Stimulated activated naive CD8-positive, alpha-beta T cell treated with anti-CD3 and anti-CD28 coated beads, Interleukin-15, Interleukin-2, amounts not matched to agents 100 U/mL and 50 U/mL, for 24 hours (primary cell): Measurements from ENCODE around the gene IL24.
A peak's percentile ranks its signal among the peaks of the same experiment; 100 is the strongest.

Experiments used
- ATAC-seq: fragments of 150-1000 bp; cut with Tn5 transposase; one replicate; pipeline ENCODE4 v1.10.0; 2021
- DNase-seq: peaks from one replicate; pipeline ENCODE4 v3.0.0; 2021

IL24 gene

DNA sequence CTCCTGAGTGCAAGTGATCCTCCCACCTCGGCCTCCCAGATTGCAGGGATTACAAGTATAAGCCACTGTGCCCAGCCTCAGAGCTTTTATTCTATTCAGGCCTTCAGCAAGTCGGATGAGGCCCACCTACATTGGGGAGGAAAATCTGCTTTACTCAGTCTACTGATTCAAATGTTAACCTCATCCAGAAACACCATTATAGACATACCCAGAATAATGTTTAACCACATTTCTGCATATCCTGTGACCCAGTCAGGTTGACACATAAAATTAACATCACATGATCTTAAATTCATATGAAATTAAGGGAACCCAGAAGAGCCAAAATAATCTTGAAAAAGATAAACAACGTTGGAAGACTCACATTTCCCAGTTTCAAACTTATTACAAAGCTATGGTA, 16.9 kb upstream of the IL24 start:
- DNase-seq (no peak), ATAC-seq (peak; percentile 49)

- ATAC-seq (no peak), DNase-seq (no peak)
Measured at GRCh38 chr1:206882555-206882954, 14.7 kb upstream of the IL24 start.

DNA sequence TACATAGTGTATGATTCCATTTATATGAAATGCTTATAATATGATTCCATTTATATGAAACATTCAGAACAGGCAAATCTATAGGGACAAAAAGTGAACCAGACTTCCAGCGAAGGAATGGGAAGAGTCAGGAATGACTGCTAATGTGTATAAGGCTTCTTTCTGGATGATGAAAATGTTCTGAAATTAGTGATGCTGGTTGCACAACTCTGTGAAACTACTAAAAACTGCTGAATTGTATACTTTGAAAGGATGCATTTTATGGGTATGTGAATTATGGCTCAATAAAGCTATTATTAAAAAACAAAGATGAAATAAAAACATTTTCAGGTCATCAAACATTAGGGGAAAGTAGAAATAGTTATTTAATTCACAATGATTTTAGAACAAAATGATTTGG, 14.1 kb upstream of the IL24 start:
- DNase-seq (no peak), ATAC-seq (no peak)

DNA sequence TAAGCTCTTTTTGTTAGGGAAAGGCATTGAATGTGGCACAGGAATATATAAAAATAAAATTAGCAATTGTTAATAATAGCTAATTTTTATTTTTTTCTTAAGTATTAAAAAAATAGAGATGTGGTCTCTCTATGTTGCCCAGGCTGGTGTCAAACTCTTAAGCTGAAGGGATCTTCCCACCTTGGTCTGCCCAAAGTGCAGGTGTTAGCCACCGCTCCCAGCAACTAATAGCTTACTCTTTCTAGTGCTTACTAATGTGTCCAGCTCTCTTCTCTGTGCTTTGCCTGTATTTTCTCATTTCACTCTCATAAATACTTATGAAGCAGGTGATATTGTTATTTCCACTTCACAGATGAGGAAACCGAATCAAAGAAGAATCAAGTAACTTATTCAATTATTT, 13.4 kb upstream of the IL24 start:
- ATAC-seq = no peak
- no peak for DNase-seq

DNA sequence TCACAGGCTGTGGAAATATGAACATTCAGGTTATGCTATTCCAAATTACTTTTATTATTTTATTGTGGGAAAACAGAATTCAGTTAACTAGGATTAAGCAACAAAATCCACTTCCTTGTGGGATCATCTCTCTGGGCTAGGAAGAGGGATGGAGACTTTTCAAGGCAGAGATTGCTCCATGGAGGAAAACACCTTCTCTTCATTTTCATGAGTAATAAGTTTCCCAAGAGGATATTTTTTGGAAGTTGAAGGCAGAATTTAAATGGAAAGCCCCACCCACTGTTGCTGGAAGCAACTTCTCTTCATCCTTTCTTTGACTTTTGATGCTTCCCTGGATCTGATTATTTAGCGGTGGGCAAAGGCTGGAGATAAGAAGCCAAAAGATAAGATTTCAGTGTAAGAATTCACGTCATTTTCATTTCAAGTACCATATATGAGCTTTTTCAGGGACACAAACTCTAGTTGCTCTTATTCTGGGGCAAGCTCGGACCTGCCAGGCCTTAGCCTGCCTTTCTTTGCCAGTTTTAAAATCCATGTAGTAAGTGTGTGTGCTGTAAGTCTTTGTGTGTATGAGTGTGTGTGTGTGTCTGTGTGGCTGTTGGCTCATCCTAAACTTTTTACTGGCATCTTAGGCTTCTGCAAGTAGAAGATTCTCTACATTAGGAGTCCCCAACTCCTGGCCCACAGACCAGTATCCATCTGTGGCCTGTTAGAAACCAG, 11.7 kb upstream of the IL24 start:
- no peak for DNase-seq

DNA sequence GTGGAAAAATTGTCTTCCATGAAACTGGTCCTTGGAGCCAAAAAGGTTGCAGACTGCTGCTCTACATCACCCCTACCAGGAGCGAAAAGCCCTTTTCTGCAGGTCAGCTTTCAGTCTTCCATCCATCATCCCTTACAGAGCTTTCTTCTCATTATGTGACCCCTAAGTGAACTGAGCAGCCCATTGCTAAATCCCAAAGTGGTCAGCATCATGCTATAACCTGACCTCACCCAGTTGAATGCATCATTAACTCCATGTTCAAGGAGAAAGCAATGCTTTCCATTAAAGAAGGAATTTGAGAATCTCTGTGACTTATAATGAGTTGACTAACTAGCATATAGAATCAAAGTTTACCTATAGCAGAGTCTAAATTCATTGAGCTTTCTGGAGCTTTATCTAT, 10.4 kb upstream of the IL24 start:
- no peak for ATAC-seq
- no peak for DNase-seq

More for the DNA sequence above, 11.7 kb upstream of the IL24 start:
- ATAC-seq = no peak

DNA sequence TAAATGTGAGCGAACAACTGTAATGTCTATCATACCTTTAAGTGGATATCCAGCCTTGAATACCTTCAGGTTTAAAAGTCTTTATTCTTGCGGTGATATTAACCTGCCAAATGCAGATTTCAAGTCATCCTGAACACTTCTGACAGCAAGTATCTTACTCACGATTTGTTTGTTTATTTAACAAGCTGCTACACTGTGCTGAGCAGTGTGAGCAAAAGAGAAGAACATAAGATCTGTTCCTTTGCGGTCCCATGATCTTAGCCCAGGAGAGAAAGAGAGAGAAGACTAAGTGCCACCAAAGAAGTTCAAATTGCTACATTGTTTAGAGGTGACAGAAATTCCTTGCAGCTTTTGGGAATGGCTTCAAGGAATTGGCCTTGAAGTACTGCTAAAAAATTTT, 9.5 kb upstream of the IL24 start:
- ATAC-seq (no peak), DNase-seq (no peak)

DNA sequence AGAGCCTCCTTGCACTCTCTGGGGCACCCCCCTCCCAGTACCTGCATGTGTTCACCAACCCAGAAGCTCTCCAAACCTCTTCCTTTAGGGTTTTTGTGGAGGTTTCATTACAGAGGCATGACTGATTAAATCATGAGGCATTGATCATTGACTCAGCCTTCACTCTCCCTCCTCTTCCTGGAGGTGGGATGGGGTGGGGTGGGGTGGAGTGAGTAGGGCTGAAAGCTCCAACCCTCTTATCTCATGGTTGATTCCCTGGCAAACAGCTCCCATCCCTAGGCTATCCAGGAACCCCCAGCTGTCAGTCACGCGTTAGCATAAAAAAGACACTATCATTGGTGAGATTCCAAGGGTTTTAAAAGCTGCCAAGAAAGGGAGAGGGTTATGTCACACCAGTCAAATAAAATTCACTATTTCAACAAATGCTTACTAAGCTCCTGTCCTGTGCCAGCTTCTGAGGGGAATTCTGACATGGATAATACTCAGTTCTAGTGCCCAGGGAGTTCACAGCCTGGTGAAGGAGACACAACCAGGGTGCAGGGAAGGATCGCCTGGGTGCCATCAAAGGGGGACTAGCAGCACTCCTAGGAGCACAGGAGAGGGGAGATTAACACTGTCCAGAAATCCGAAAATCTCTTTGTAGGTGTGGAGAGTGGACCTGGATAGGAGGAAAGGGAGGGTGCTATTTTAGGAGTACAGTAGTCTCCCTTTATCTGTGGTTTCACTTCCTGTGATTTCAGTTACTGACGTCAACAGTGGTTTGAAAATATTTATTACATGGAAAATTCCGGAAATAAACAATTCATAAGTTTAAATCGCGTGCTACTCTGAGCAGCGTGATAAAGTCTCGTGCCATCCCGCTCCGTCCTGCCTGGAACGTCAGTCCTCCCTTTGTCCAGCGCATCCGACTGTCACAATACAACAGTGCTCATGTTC, 6.8 kb upstream of the IL24 start:
- DNase-seq (no peak), ATAC-seq (peak; percentile 77)

- ATAC-seq (no peak), DNase-seq (no peak)
Measured at GRCh38 chr1:206891412-206891811, 5.8 kb upstream of the IL24 start.

DNA sequence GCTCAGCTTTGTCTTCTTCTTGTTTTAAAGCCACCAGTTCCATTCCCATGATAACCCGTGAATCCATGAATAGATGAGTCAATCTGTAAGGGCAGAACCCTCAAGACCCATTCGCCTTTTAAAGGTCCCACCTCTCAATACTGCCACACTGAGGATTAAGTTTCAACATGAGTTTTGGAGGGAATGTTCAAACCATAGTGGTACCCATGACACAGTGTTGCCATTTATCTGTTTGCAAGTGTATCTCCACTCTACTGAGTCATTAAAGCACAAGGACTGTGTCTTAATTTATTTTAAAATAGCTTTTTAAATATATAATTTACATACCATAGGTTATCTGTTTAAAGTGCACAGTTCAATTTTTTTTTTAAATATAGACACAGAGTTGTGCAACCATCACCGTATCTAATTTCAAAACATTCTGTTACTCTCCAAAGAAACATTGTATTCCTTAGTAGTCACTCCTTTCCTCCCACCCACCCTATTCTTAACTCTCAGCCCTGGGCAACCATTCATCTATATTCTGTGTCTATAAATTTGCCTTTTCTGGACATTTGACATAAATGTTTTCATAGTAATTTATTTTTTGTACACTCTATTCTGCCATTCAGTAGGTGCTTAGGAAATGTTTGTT, 4.8 kb upstream of the IL24 start:
- DNase-seq (no peak), ATAC-seq (peak; percentile 47)

GRCh38 chr1:206893380-206893779, 3.9 kb upstream of the IL24 start:
- DNase-seq (no peak), ATAC-seq (no peak)

DNA sequence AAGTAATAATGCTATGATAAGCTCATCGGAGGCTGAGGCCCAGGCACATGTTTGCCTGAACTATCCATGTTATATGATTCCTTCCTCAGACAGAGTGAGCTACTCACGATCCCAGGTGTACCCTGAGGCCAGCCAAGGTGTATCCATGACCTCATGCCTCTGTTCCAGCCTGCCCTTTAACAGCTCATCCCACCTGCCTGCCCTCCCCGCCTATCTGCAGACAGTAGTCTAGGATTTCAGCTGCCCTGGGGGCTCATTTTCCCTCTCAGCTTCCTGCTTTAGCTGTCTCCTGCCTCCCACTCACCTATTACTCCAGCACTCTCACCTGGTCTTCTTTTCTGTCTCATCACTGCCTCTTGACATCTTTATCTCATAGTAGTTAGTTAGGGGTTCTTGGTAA, 1.9 kb upstream of the IL24 start:
- DNase-seq = no peak

DNA sequence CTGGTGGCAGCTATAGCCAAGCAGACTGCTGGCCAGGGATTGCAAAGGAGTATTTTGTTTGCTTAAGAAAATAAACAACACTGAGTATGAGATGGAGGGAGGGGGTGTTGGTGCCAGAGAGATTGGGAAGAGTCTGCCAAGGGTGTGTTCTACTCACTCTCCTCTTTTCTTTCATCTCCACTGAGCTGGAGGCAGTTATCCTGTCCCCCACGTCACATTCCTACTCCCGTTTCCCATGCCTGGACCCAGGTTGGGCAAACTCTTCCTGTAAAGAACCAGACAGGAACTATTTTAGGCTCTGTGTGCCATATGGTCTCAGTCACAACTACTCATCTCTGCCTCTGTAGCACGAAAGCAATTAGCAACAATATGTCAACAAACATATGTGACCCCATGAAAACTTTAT, 1.4 kb upstream of the IL24 start:
- no peak for ATAC-seq

More for the DNA sequence above, 1.9 kb upstream of the IL24 start:
- ATAC-seq = no peak

DNA sequence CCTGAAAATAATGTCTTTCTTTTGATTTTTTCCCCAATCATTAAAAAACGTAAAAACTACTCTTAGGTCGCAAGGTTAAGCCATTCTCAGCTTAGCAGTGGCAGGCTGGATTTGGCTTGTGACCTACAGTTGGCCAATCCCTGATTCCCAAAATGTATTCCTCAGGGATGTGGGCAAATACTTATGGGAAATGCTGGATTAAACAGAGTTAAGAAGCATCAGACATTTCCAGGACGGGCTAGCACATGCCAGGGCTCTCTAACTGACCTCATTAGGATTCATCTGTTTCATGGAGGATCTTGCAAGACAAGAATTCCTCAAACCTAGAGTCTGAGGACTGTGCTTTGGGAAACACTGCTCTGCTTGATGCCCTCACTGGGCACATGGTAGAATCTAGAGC, 982 bp upstream of the IL24 start:
- ATAC-seq = no peak
- DNase-seq = no peak

More for the DNA sequence above, 1.4 kb upstream of the IL24 start:
- DNase-seq = no peak

- ATAC-seq (peak; percentile 7), DNase-seq (no peak)
Measured at GRCh38 chr1:206898089-206898914, 1.1 kb downstream of the IL24 start.

DNA sequence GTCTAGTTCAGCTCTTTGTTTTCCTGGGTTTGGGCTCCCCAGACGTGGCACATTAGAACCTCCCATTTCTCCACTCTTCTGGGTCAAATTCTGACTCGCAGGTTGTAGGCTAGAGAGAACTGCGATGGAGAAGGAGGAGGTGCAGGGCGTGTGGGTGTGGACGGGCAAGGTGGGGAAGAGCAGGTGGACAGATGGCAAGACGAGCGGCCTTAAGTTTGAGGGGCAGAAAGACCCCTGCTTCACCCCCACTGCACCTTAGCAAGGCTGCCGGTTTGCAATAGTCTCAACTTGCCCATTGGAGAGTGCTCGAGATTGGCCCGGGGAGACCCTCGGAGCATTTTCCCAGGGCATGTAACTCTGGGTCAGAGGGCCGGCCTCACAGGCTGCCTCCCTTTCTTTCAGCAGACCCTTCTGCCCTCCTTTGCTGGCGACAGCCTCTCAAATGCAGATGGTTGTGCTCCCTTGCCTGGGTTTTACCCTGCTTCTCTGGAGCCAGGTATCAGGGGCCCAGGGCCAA, 1.7 kb downstream of the IL24 start:
- no peak for ATAC-seq
- DNase-seq = no peak

GRCh38 chr1:206899717-206900116, 2.5 kb downstream of the IL24 start:
- ATAC-seq (no peak), DNase-seq (no peak)

GRCh38 chr1:206900149-206900548, 2.9 kb downstream of the IL24 start:
- DNase-seq (no peak), ATAC-seq (no peak)

DNA sequence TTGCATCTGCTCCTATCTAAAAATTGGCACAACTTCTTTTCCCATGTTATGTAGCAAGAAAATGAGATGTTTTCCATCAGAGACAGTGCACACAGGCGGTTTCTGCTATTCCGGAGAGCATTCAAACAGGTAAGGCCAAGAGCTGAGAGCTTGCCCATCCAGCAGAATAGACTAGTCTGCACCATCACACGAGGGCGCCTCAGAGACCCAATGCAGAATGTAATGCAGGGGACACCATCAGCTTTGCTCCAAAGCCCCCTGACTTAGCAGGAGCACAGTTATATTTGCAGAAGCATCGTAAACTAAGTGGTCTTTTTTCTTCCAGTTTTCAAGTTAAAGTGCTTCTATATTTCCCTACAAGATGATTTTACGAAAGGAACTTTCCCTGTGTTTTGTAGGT, 4.7 kb downstream of the IL24 start:
- DNase-seq = no peak
- no peak for ATAC-seq

- no peak for DNase-seq
- no peak for ATAC-seq
Measured at GRCh38 chr1:206902702-206903101, 5.5 kb downstream of the IL24 start.

- ATAC-seq (no peak), DNase-seq (no peak)
Measured at GRCh38 chr1:206903687-206904086, 6.4 kb downstream of the IL24 start.
